Measurements from ENCODE around the gene MELK. TPM values are rescaled to one million over a fixed set of nuclear protein-coding genes. Genes with fewer than 3 reads are reported as not detected.

The MELK gene
- total and polyA plus RNA-seq, 2 donors (not counting 3 experiments of a cell fraction or from before 2014, with no cell fraction given) = 19.1 to 52.1 TPM

- H3K27me3 ChIP-seq (ENCODE audit: control insufficient read depth in 2 of 2, insufficient read depth in 2 of 2, low read length in 2 of 2) = peaks cover 9 to 13% of the 10 kb centered on the region in 2 experiments
These were observed 131.5 kb downstream of the MELK start for GRCh38 chr9:36704148-36704547.

More at GRCh38 chr9:36704148-36704547, 131.5 kb downstream of the MELK start:
- Histone ChIP-seq H3K4me1 (ENCODE audit: control insufficient read depth, extremely low read depth, insufficient read depth, low read length) (no peaks in the 10 kb centered on the region), H3K9me3 (replicated peaks; ENCODE audit: control insufficient read depth, insufficient read depth, low read length) (no peaks in the 10 kb centered on the region), H3K79me2 (ENCODE audit: control insufficient read depth, insufficient read depth, low read length) (no peaks in the 10 kb centered on the region), H3K4me2 (ENCODE audit: insufficient read depth, low read length) (no peak overlapping the region), H3K4me3 (replicated peaks in 1 of 3; ENCODE audit: insufficient read depth in 1 of 3, low read depth in 1 of 3, low read length in 3 of 3) (no peak overlapping the region), H3K36me3 (ENCODE audit: control insufficient read depth in 2 of 2, extremely low read depth in 1 of 2, insufficient read depth in 2 of 2, low read length in 2 of 2) (no peaks in the 10 kb centered on the region), H3K27ac (ENCODE audit: insufficient read depth, low read depth, low read length) (no peak overlapping the region), H4K20me1 (replicated peaks; ENCODE audit: control insufficient read depth, extremely low read depth, insufficient read depth, low read length) (no peaks in the 10 kb centered on the region), H2AFZ (ENCODE audit: low read depth, low read length) (no peak overlapping the region), H3K9me1 (replicated peaks; ENCODE audit: control insufficient read depth, extremely low read depth, insufficient read depth, low read length) (no peaks in the 10 kb centered on the region), H3K9ac (replicated peaks; ENCODE audit: extremely low read depth, insufficient read depth, low read length) (no peak overlapping the region)
- BruUV-seq (replicated peaks) = no TSS peak
- dilution Hi-C loops (cut with MboI; ENCODE audit: extremely low pct_ligation_motif_present, low sequenced_read_pairs) = no loop called here
- ChIA-PET CTCF (no interaction called here), POLR2A (no interaction called here)
- intact Hi-C loops (cut with micrococcal nuclease) = no loop called here
- TF ChIP-seq JUN (IDR thresholded peaks at IDR 0.05; ENCODE audit: borderline replicate concordance, insufficient read depth, insufficient read length, low read depth) (no peak), CTCF (IDR thresholded peaks at IDR 0.05; ENCODE audit: extremely low read depth in 1 of 2, insufficient read depth in 1 of 2, low read depth in 1 of 2, low read length in 2 of 2) (no peak), POLR2AphosphoS5 (IDR thresholded peaks at IDR 0.05; ENCODE audit: insufficient read depth, low read depth, low read length) (no peak), FOS (IDR thresholded peaks at IDR 0.05; ENCODE audit: borderline replicate concordance, insufficient read depth, low read length) (no peak), EZH2 (IDR thresholded peaks at IDR 0.05; ENCODE audit: borderline replicate concordance, low read depth, low read length, severe bottlenecking) (no peak), MYC (IDR thresholded peaks at IDR 0.05; ENCODE audit: low read depth, low read length) (no peak), MAX (IDR thresholded peaks at IDR 0.05; ENCODE audit: insufficient read depth, insufficient read length) (no peak), POLR2A (IDR thresholded peaks at IDR 0.05; ENCODE audit: low read depth, low read length) (no peak), GATA2 (IDR thresholded peaks at IDR 0.05; ENCODE audit: insufficient read depth, insufficient read length, low read depth, low read length) (no peak)
- DNase-seq (ENCODE audit: low read depth, low spot score) (no peak), FAIRE-seq (no peak)

All from endothelial cell of umbilical vein (primary cell).